Uterus (tissue), 2 donors: Measurements from ENCODE around the gene ZNF202.

ENCODE experiments used
- POLR2A ChIP-seq, 2 donors: fragments of 450-650 bp; IDR thresholded peaks; one replicate each; pipeline ENCODE4 v1.6.1; 2016; ENCODE audit warnings: antibody characterized with exemption in 2 of 2, mild to moderate bottlenecking in 1 of 2, moderate library complexity in 1 of 2
- TF ChIP-seq, protein P1 (sequence below), 4 experiments: fragments of 200-600 bp in 2 of 4; fragments of 450-650 bp in 2 of 4; sonication (generic) in 2 of 4; IDR thresholded peaks; one replicate each; pipeline ENCODE4 v1.5.1; 2016 to 2019; ENCODE audit warnings: antibody characterized with exemption in 4 of 4, mild to moderate bottlenecking in 2 of 4, moderate library complexity in 1 of 4

DNA sequence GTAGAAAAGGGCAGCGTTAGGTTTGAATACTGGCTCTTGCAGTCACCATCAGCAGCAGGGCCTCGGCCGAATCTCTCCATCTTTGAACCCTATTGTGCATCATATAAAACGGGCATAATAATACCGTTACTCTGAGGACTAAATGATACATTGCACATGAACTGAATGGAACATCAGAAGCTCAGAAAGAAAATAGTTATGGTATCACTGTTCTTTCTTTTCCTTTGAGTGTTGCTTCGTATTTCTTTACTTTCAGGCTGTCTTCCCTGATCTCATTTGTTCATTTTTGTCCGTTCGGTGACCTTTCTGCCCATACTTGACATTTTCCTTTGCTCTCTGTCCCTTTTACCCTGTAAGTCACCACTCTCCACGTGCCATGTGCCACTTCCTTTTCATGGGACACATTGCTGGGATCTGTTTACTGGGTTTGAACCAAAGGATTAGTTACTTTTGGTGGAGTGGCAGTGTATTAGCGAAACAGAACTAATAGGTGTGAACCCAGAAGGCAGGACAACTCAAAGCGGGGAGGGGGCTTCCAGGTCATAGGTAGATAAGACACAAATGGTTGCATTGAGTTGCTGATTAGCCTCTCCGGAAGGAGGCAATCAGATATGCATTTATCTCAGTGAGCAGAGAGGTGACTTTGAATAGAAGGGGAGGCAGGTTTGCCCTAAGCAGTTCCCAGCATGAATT is 717 bp upstream of the ZNF202 start:
- TF ChIP-seq, protein P1, sequence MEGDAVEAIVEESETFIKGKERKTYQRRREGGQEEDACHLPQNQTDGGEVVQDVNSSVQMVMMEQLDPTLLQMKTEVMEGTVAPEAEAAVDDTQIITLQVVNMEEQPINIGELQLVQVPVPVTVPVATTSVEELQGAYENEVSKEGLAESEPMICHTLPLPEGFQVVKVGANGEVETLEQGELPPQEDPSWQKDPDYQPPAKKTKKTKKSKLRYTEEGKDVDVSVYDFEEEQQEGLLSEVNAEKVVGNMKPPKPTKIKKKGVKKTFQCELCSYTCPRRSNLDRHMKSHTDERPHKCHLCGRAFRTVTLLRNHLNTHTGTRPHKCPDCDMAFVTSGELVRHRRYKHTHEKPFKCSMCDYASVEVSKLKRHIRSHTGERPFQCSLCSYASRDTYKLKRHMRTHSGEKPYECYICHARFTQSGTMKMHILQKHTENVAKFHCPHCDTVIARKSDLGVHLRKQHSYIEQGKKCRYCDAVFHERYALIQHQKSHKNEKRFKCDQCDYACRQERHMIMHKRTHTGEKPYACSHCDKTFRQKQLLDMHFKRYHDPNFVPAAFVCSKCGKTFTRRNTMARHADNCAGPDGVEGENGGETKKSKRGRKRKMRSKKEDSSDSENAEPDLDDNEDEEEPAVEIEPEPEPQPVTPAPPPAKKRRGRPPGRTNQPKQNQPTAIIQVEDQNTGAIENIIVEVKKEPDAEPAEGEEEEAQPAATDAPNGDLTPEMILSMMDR (IDR thresholded peaks at IDR 0.05) = no peak
- no peak for TF ChIP-seq POLR2A (IDR thresholded peaks at IDR 0.05)
